ENCODE results near the gene KYNU. TPM values are rescaled to one million over a fixed set of nuclear protein-coding genes. Genes with fewer than 3 reads are reported as not detected.
A peak's percentile ranks its signal among the peaks of the same experiment; 100 is the strongest.

KYNU gene
- total and polyA plus RNA-seq, 2 of the 13 experiments (the other 11 are each of a cell fraction or from before 2014, with no cell fraction given) = 21.9 to 68.6 TPM

- TF ChIP-seq, protein P1, sequence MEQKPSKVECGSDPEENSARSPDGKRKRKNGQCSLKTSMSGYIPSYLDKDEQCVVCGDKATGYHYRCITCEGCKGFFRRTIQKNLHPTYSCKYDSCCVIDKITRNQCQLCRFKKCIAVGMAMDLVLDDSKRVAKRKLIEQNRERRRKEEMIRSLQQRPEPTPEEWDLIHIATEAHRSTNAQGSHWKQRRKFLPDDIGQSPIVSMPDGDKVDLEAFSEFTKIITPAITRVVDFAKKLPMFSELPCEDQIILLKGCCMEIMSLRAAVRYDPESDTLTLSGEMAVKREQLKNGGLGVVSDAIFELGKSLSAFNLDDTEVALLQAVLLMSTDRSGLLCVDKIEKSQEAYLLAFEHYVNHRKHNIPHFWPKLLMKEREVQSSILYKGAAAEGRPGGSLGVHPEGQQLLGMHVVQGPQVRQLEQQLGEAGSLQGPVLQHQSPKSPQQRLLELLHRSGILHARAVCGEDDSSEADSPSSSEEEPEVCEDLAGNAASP (CRISPR knock-in tag; IDR thresholded peaks at IDR 0.05; ENCODE audit: borderline replicate concordance) = peak; percentile 92
- peak; percentile 89 for TF ChIP-seq ZNF264 (CRISPR knock-in tag; IDR thresholded peaks at IDR 0.05)
- no peak for TF ChIP-seq MXD4 (CRISPR knock-in tag; IDR thresholded peaks at IDR 0.05)
- TF ChIP-seq ZNF552 (CRISPR knock-in tag; IDR thresholded peaks at IDR 0.05; ENCODE audit: borderline replicate concordance) = no peak
- 0 out of 2 replicates have a peak, but pooled peaks have one; percentile 23 for TF ChIP-seq TGIF2 (CRISPR knock-in tag; IDR thresholded peaks at IDR 0.05)
- TF ChIP-seq PRDM15 (CRISPR knock-in tag; IDR thresholded peaks at IDR 0.05) = no peak
- 0 out of 2 replicates have a peak, but pooled peaks have one; percentile 42 for TF ChIP-seq ZNF607 (CRISPR knock-in tag; IDR thresholded peaks at IDR 0.05; ENCODE audit: borderline replicate concordance)
- no peak for TF ChIP-seq ZBTB46 (CRISPR knock-in tag; IDR thresholded peaks at IDR 0.05; ENCODE audit: borderline replicate concordance)
- TF ChIP-seq, protein P2, sequence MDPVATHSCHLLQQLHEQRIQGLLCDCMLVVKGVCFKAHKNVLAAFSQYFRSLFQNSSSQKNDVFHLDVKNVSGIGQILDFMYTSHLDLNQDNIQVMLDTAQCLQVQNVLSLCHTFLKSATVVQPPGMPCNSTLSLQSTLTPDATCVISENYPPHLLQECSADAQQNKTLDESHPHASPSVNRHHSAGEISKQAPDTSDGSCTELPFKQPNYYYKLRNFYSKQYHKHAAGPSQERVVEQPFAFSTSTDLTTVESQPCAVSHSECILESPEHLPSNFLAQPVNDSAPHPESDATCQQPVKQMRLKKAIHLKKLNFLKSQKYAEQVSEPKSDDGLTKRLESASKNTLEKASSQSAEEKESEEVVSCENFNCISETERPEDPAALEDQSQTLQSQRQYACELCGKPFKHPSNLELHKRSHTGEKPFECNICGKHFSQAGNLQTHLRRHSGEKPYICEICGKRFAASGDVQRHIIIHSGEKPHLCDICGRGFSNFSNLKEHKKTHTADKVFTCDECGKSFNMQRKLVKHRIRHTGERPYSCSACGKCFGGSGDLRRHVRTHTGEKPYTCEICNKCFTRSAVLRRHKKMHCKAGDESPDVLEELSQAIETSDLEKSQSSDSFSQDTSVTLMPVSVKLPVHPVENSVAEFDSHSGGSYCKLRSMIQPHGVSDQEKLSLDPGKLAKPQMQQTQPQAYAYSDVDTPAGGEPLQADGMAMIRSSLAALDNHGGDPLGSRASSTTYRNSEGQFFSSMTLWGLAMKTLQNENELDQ (CRISPR knock-in tag; IDR thresholded peaks at IDR 0.05; ENCODE audit: borderline replicate concordance) = no peak
- TF ChIP-seq HOXD1 (CRISPR knock-in tag; IDR thresholded peaks at IDR 0.05) = peak; percentile 48; the same call in 1 of the 2 replicates
- TF ChIP-seq ZNF160 (CRISPR knock-in tag; IDR thresholded peaks at IDR 0.05) = no peak
- TF ChIP-seq, protein P3, sequence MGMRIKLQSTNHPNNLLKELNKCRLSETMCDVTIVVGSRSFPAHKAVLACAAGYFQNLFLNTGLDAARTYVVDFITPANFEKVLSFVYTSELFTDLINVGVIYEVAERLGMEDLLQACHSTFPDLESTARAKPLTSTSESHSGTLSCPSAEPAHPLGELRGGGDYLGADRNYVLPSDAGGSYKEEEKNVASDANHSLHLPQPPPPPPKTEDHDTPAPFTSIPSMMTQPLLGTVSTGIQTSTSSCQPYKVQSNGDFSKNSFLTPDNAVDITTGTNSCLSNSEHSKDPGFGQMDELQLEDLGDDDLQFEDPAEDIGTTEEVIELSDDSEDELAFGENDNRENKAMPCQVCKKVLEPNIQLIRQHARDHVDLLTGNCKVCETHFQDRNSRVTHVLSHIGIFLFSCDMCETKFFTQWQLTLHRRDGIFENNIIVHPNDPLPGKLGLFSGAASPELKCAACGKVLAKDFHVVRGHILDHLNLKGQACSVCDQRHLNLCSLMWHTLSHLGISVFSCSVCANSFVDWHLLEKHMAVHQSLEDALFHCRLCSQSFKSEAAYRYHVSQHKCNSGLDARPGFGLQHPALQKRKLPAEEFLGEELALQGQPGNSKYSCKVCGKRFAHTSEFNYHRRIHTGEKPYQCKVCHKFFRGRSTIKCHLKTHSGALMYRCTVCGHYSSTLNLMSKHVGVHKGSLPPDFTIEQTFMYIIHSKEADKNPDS (CRISPR knock-in tag; IDR thresholded peaks at IDR 0.05) = no peak
- peak; percentile 92 for TF ChIP-seq ESRRA (CRISPR knock-in tag; IDR thresholded peaks at IDR 0.05; ENCODE audit: low read depth)
- TF ChIP-seq, protein P4, sequence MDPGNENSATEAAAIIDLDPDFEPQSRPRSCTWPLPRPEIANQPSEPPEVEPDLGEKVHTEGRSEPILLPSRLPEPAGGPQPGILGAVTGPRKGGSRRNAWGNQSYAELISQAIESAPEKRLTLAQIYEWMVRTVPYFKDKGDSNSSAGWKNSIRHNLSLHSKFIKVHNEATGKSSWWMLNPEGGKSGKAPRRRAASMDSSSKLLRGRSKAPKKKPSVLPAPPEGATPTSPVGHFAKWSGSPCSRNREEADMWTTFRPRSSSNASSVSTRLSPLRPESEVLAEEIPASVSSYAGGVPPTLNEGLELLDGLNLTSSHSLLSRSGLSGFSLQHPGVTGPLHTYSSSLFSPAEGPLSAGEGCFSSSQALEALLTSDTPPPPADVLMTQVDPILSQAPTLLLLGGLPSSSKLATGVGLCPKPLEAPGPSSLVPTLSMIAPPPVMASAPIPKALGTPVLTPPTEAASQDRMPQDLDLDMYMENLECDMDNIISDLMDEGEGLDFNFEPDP (CRISPR knock-in tag; conservative IDR thresholded peaks at IDR 0.05) = no peak
- no peak for TF ChIP-seq FOXM1 (CRISPR knock-in tag; IDR thresholded peaks at IDR 0.05)
These were observed 73.9 kb downstream of the KYNU start (continued) for GRCh38 chr2:142951190-142952007.

Measured in HepG2 (cell line).